T-helper 2 cell (primary cell): ENCODE data around the gene TCEAL1.
"Not testable (repeated sequence)": the region's sequence is repeated elsewhere in the genome, so short reads cannot be mapped to it uniquely, and the experiment has no call there.

ENCODE experiments used
- DNase-seq, 5 experiments: peaks; one replicate each; pipeline versions ENCODE4 v3.0.0 to v3.0.0-alpha.2; 2012 to 2022
- total RNA-seq, 2 donors: gene quantifications; one replicate each; lab custom pipeline; 2026; lab: John Stamatoyannopoulos, UW

TCEAL1 gene
- total RNA-seq: 1.6 to 3.2 reads per million in 2 donors

DNA sequence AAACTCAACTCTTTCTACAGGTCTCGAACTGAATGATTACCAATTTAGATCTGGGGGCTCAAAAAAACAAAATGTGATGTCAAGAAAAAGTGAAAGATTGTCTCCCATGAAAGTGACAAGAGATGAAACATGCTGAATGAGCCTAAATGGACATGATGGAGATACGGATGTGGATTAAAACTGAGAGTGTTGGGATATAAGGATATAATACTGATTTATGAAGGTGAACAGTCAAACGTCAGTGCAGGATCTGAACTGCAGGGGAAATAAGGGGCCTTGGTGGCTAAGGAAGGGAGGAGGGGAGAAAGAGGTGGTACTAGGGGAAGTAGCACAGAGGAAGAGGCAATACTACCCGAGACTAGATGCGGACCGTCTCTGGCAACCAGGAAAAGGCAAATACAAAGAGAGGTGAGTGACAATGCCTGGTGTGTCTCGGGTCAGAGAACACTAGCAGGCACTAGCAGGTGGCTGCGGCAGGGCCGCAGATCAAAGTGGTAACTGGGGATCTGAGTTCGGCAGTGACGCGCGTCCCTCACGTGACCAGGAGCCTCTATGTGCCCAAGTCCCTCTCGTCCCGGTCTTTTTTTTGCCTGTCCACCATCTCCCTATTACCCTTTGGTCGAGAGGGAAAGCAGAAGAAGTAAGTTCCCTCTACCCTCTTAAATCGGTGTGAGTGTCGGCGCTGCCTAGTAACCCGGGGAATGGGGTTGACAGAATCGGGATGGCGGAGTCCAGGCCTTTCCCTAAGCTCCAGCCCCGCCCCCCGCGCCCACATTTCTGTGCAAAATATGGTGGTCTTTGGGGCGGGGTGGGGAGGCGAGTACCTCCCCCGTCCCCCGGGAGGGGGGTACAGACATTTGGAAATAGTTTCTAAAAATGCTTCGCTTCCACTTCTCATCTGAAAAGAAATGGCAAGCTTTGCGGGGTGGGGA is at the start of gene TCEAL1:
Gene TCEAL1 (plus strand): TSS at position 590 of the 932 bp plus-strand sequence. CDS start 942 bp downstream, outside the sequence.
- peak in 3 of 5 experiments; percentile 22 to 56 (median 30) for DNase-seq

GRCh38 chrX:103584596-103584995 is 44.2 kb upstream of the TCEAL1 start:
- no peak for DNase-seq

DNA sequence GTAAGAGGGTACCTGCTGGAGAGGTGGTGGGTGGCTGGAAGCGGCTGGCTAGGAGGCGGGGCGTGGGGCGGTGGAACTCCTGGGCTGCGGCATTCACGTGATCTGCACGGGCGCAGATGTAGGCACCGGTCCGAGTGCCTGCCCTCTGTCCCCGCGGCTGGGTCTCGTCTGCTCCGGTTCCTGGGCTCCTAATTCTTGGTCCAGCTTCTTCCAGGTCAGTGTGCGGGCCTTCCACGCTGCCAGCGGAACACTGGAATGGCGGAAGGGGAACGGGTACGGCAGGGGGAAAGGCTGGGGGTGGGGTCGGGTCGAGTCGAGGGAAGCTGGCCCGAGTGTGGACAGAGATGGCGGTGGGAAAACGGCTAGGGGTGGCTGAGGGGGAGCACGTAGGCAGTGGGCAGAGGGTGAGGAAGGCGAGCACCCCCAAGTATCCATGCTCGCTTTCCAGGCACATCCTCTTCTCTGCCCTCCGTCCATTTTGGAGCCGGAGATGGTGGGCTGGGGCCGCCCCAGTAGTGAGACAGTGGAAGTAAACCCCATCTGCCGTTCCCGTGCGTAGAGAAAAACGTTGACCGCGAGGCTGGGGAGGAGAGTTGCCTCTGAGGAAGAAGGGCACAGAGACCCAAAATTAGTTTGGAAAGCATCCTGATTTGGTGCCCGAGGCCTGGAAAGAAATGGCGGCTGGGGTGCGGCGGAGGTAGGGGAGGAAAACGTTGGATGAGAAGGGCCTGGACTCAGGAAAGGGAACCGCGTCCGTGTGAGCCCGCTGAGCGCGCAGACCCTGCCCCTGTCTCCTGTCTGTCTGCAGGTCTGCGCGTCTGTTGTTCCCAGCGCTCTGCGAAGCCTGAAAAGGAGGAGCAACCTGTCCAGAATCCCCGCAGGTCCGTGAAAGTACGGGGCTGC is 43.1 kb upstream of the TCEAL1 start, which contains the start of gene TCEAL4:
Gene TCEAL4 (plus strand): TSS at position 105 of the 903 bp plus-strand sequence. CDS start 1,161 bp downstream, outside the sequence.
- DNase-seq: peak in 1 of 5 experiments; percentile 15

DNA sequence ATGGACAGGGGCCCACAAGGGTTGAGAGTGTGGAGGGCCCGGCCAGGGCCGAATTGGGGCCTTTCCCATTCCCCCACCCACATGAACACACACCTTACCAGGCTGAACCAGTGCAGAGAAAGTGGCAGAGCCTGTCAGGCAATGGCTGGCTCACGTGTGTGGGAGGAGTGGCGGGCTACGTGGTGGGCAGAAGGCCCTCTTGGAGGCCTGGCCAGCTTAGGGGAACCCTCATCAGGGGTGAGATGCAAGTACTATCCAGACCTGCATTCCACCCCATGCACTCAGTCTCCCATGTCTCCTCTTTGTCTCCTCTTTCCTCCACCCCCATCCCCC is 42.5 kb upstream of the TCEAL1 start:
- DNase-seq: no peak

DNA sequence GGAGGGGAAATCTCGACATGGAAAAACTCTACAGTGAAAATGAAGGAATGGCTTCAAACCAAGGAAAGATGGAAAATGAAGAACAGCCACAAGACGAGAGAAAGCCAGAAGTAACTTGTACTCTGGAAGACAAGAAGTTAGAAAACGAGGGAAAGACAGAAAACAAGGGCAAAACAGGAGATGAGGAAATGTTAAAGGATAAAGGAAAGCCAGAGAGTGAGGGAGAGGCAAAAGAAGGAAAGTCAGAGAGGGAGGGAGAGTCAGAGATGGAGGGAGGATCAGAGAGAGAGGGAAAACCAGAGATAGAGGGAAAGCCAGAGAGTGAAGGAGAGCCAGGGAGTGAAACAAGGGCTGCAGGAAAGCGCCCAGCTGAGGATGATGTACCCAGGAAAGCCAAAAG is 42.1 kb upstream of the TCEAL1 start:
- DNase-seq: no peak

GRCh38 chrX:103592295-103592694 is 36.5 kb upstream of the TCEAL1 start:
- DNase-seq: not testable (repeated sequence)

- DNase-seq: not testable (repeated sequence)
Measured at GRCh38 chrX:103595202-103595601, 33.6 kb upstream of the TCEAL1 start.

DNA sequence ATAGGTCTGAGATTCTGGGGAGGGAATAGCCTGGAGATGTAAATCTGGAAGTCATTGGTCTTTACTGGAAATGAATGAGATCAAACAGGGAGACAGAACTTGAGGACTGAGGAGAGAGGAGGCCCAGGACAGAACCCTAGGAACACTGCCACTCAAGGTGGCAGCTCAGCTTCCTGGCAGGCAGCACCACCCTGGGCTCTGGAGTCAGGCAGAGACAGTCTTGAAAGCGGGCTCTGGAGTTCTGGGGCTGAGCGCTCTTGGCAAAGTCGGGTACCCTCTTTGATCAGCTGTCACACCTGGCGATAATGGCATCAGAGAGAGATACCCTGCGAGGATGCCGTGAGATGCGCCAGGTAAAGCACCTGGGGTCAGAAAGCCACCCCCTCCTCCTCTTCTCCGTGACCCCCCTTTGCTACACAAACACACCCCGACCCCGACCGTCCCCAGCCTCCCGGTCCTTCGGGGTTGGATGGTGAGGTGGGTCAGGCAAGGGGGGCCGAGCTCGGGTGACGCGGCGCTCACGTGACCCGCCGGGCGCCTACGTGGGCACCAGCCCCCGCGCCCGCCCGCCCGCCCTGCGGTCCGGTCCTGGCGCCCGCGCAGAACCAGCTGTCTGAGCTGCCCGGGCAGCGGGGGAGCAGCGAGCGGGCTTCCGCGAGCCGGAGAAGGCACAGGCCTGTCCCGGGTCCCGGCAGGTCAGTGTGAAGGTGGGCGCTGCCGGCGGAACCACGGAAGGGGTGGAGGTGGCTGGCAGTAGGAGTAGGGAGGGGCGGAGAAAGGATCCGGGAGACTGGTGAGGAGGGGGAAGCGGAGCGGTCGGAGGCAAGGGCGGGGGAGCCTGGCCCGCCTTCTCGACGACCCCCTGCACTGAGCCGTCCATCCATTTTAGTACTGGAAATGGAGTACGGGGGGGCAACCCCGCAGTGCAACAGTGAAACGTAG is 21.1 kb upstream of the TCEAL1 start, which contains the start of gene TCEAL3:
Gene TCEAL3 (plus strand): TSS at position 600 of the 942 bp plus-strand sequence. CDS start 1,102 bp downstream, outside the sequence.
- peak in 3 of 5 experiments; percentile 20 to 48 (median 44) for DNase-seq

- DNase-seq: no peak
Measured at GRCh38 chrX:103608306-103608963, 20.3 kb upstream of the TCEAL1 start.

DNA sequence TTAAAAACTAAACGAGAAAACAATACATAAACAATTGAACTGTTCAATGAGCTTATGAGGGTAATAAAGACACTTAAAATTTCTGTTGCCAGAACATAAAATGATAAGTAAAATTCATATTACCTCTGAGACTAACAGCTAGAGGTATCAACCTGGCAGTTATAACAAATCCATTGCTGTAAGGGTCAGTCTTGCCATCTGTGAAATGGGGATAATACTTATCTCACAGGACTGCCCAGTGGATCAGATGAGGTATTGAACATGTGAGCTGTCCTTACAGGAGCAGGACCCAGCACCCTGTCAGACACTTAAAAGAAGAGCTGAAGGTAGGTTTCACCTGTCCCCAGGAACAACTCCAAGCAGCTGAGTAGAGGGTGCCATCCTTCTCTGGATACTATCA is 18.5 kb upstream of the TCEAL1 start:
- no peak for DNase-seq

DNA sequence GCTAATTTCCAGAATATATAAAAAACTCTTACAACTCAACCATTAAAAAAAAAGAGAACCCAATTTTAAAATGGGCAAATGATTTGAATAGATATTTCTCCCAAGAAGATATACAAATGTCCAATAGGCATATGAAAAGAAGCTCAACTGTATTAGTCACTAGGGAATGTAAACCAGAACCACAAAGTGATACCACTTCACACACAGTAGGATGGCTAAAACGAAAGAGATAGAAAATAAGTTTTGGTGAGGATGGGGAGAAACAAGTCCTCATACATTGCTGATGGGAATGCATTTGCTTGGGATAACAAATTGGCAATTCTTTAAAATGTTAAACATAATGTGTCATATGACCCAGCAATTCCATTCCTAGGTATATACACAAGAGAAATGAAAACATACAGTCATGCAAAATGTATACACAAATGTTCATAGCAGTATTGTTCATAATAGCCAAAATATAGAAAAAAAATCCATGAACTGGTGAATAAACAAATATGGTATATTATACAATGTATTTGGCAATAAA is 15.3 kb upstream of the TCEAL1 start:
- no peak for DNase-seq

DNA sequence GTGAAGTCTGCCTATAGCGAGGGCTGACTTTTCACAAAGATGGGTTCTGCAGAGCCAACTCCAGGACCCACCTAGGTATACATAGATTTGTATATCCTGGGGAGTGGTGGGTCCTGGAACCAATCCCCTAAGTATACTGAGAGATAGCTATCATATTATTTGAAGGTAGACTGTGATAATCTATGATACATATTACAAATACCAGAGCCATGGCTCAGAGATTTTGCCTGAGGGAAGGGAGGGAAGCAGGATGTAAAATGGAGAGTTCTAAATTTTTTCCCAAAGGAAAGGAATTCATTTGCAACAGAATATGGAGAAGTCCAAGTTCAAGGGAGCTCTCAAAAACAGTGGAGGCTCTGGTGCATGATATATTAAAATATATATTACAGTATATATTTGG is 13.8 kb upstream of the TCEAL1 start:
- DNase-seq: no peak

DNA sequence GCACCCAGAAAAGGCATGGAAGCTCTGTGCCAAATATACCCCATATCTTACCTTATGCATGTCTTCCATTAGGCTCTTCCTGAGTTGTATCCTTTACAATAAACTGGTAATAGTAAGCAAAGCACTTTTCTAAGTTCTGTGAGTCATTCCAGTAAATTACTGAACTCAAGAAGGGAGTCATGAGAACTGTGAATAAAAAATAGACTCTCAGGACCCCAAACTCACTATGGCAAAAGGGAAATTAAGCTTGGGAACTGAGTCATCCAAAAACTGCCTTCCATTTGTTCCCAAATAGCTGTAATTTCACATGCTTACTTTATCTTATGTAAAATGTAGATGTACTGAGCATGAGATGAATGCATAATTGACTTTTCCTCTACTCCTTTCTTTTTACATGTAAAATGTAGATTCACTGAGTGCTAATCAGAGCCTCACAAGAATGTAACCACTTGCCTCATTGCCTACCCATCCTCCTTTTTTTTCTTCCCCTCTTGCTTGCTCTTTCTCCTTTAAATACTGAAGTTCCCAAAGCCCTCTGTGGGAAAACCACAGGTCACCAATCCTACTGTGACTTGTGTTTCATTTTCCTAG is 12.9 kb upstream of the TCEAL1 start:
- DNase-seq: no peak

GRCh38 chrX:103616676-103617186 is 12.0 kb upstream of the TCEAL1 start:
- DNase-seq: no peak

GRCh38 chrX:103624111-103624510 is 4.7 kb upstream of the TCEAL1 start:
- no peak for DNase-seq

DNA sequence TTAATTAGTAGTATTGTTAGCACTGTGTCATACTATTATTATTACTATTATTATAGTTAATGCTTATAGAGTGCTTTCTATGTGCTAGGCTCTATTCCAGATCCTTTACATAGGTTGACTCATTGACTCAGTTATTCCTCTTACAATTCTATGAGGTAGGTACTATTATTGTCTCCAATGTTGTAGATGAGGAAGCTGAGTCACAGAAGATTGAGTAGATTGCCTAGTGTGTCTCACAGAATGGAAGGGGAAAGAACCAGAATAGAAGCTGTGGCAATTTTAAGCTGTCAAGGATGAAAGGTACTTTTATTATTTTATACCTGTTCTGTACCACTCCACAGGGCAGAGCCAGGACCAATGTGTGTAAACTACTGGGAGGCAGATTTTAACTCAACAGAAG is 1.9 kb upstream of the TCEAL1 start:
- no peak for DNase-seq

DNA sequence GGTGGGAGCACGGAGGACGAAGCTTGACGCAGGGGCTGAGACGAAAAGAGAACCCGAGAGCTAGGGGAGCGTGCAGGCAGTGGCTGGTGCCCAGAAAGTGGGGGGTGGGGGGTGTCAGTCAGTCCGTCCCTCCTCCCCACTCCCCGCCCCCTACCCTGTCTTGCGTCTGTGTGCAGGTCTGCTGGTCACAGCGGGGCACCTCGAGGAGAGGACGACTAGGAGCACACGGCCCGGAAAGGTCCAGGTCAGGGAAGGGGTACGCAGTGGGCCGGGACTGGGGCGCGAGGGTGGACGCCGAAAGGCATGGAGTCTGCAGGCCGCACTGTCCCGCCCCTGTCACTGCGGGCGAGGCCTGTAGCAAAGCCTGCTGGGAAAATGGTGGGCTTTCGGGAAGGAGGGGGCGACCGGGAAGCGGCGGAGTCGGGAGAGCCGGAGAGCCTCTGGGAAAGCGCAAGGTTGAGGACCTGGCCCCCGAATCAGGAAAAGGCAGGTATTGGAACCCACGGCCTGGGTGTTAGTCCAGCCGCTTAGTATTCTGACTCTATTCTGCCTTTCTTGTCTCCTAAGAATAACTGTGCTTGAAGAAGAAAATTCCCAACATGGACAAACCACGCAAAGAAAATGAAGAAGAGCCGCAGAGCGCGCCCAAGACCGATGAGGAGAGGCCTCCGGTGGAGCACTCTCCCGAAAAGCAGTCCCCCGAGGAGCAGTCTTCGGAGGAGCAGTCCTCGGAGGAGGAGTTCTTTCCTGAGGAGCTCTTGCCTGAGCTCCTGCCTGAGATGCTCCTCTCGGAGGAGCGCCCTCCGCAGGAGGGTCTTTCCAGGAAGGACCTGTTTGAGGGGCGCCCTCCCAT is 769 bp downstream of the TCEAL1 start:
- peak in 1 of 5 experiments; percentile 41 for DNase-seq

DNA sequence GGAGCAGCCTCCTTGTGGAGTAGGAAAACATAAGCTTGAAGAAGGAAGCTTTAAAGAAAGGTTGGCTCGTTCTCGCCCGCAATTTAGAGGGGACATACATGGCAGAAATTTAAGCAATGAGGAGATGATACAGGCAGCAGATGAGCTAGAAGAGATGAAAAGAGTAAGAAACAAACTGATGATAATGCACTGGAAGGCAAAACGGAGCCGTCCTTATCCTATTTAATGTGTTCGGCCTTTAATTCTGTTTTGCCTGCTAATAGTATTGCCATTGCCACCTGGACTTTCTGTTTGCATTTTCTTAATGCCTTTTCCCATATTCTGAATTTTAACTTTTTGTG is 1.4 kb downstream of the TCEAL1 start:
- no peak for DNase-seq

DNA sequence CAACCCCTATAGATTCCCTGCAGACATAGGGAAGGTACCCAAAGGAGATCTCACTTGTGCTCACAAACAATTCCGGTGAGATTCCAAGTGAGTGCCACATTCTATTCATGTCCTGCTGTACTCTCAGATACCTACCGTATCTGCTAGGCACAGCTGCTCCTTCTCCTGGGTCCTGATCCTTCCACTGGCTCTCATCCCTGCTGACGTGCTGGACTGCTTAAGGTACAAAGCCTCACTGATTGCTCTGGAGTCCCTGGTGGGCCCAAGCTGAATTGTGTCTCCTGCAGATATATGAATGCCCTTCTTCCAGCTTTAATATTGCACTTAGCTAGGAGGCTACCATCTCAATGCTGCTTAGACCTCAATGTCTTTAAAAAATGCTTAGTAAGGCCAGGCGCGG is 2.4 kb downstream of the TCEAL1 start:
- DNase-seq: no peak

- DNase-seq: no peak
Measured at GRCh38 chrX:103635436-103635835, 6.7 kb downstream of the TCEAL1 start.
